HCT116 (cell line): ENCODE measurements around the gene CYP4F11. TPM values are rescaled to one million over a fixed set of nuclear protein-coding genes. Genes with fewer than 3 reads are reported as not detected.

Experiments used
- ATAC-seq: fragments of 200-7000 bp; cut with Tn5 transposase; 2 replicates; pipeline ENCODE4 v1.9.1; 2020; ENCODE audit warnings: mild to moderate bottlenecking, moderate library complexity
- BruUV-seq: library from RNA; stranded (reverse); fragments of 400-500 nt; replicated peaks from 2 replicates; lab custom pipeline; 2021; lab: Mats Ljungman, UMichigan
- CTCF ChIA-PET: fragments of 300-600 bp; sonication (Branson Sonifier 250); formaldehyde crosslinking; loops from one replicate; lab custom pipeline; 2021; ENCODE audit warnings: antibody characterized with exemption; lab: Charles Lee
- POLR2A ChIA-PET: fragments of 300-600, 350-600 bp; sonication (Branson Sonifier 250); formaldehyde crosslinking; loops from one replicate; lab custom pipeline; 2021; ENCODE audit warnings: antibody characterized with exemption; lab: Charles Lee
- RAD21 ChIA-PET, 2 experiments: fragments of 300-600 bp; sonication (Branson Sonifier 250); formaldehyde crosslinking; loops; one replicate each; lab custom pipeline; 2023; ENCODE audit warnings: low total read pairs in 2 of 2; ENCODE audit not compliant: uncharacterized antibody in 2 of 2, unreplicated experiment in 2 of 2, low non-redundant PET in 1 of 2; lab: Charles Lee
- DNase-seq: peaks from one replicate; pipeline ENCODE4 v3.0.0-alpha.2; 2010; ENCODE audit warnings: low read depth, low spot score
- H2AFZ ChIP-seq: fragments of 200-600 bp; shearing (Covaris generic), sonication (generic); 2 replicates; pipeline ENCODE4 v1.6.1; 2017; ENCODE audit warnings: low read depth, mixed run types, mixed read lengths, antibody characterized with exemption, low read length; ENCODE audit not compliant: poor library complexity, severe bottlenecking
- H3K27ac ChIP-seq: 2 replicates; pipeline ENCODE4 v1.5.1; 2012; ENCODE audit warnings: low read depth, low read length
- H3K27me3 ChIP-seq: fragments of 200-600 bp; sonication (generic); 2 replicates; pipeline ENCODE4 v1.6.1; 2016; ENCODE audit warnings: mixed run types, low read length, mixed read lengths; ENCODE audit not compliant: insufficient read depth
- H3K36me3 ChIP-seq, 2 experiments: fragments of 200-500 bp in 1 of 2; fragments of 200-600 bp in 1 of 2; sonication (Bioruptor generic) in 1 of 2; sonication (generic) in 1 of 2; 2 replicates each; pipeline versions ENCODE4 v1.5.1 to v1.6.1; 2014 to 2016; ENCODE audit warnings: low read length in 2 of 2, inconsistent platforms in 1 of 2, mixed read lengths in 1 of 2, mixed run types in 1 of 2; ENCODE audit not compliant: insufficient read depth in 2 of 2, control insufficient read depth in 1 of 2
- H3K4me1 ChIP-seq, 2 experiments: fragments of 200-600 bp in 1 of 2; sonication (generic) in 1 of 2; 2 replicates each; pipeline versions ENCODE4 v1.5.1 to v1.6.1; 2012 to 2017; ENCODE audit warnings: low read length in 2 of 2, inconsistent platforms in 1 of 2, mild to moderate bottlenecking in 1 of 2, mixed read lengths in 1 of 2, mixed run types in 1 of 2, moderate library complexity in 1 of 2; ENCODE audit not compliant: insufficient read depth in 2 of 2, control insufficient read depth in 1 of 2
- H3K4me2 ChIP-seq: fragments of 200-600 bp; sonication (generic); 2 replicates; pipeline ENCODE4 v1.6.1; 2017; ENCODE audit warnings: mixed run types, low read length, mixed read lengths
- H3K4me3 ChIP-seq, 2 experiments: fragments of 200-600 bp in 1 of 2; sonication (generic) in 1 of 2; replicated peaks in 1 of 2; 2 replicates each; pipeline ENCODE4 v1.5.1; 2011 to 2016; ENCODE audit warnings: low read length in 2 of 2, control low read depth in 1 of 2, low read depth in 1 of 2, mild to moderate bottlenecking in 1 of 2, mixed read lengths in 1 of 2, mixed run types in 1 of 2
- H3K79me2 ChIP-seq: fragments of 200-600 bp; sonication (generic); 2 replicates; pipeline ENCODE4 v1.6.1; 2017; ENCODE audit warnings: mild to moderate bottlenecking, mixed run types, low read length, moderate library complexity, mixed read lengths; ENCODE audit not compliant: insufficient read depth
- H3K9ac ChIP-seq: fragments of 200-600 bp; sonication (generic); 2 replicates; pipeline ENCODE4 v1.6.1; 2016; ENCODE audit warnings: low read length, mixed read lengths
- H3K9me2 ChIP-seq: fragments of 200-600 bp; sonication (generic), shearing (Covaris generic); 2 replicates; pipeline ENCODE4 v1.6.1; 2017; ENCODE audit warnings: mixed run types, mild to moderate bottlenecking, moderate library complexity; ENCODE audit not compliant: insufficient read depth
- H3K9me3 ChIP-seq, 2 experiments: fragments of 200-500 bp in 1 of 2; fragments of 200-600 bp in 1 of 2; sonication (Bioruptor generic) in 1 of 2; sonication (generic) in 1 of 2; 2 replicates each; pipeline ENCODE4 v1.6.1; 2014 to 2017; ENCODE audit warnings: low read length in 2 of 2, mixed read lengths in 2 of 2, inconsistent platforms in 1 of 2, low read depth in 1 of 2, mild to moderate bottlenecking in 1 of 2, mixed run types in 1 of 2, moderate library complexity in 1 of 2; ENCODE audit not compliant: control insufficient read depth in 1 of 2, insufficient read depth in 1 of 2
- H4K20me1 ChIP-seq: fragments of 200-600 bp; sonication (generic), shearing (Covaris generic); 2 replicates; pipeline ENCODE4 v1.6.1; 2017; ENCODE audit warnings: mixed run types, mild to moderate bottlenecking, moderate library complexity; ENCODE audit not compliant: insufficient read depth
- ATF3 ChIP-seq: IDR thresholded peaks from 2 replicates; pipeline ENCODE4 v1.6.1; 2012
- CTCF ChIP-seq, 3 experiments: fragments of 200-600 bp in 1 of 3; sonication (generic) in 1 of 3; IDR thresholded peaks in 2 of 3; conservative IDR thresholded peaks in 1 of 3; 2 replicates each; pipeline ENCODE4 v1.5.1; 2012 to 2017; ENCODE audit warnings: low read depth in 2 of 3, low read length in 2 of 3, antibody characterized with exemption in 1 of 3, borderline replicate concordance in 1 of 3, control low read depth in 1 of 3, mild to moderate bottlenecking in 1 of 3, mixed read lengths in 1 of 3, mixed run types in 1 of 3, moderate library complexity in 1 of 3; ENCODE audit not compliant: insufficient read depth in 1 of 3
- EGR1 ChIP-seq: IDR thresholded peaks from 2 replicates; pipeline ENCODE4 v1.6.1; 2012; ENCODE audit warnings: low read depth
- EZH2phosphoT487 ChIP-seq: fragments of 200-600 bp; IDR thresholded peaks from 2 replicates; pipeline ENCODE4 v1.6.1; 2018; ENCODE audit warnings: antibody characterized with exemption, borderline replicate concordance
- MAX ChIP-seq: IDR thresholded peaks from 2 replicates; pipeline ENCODE4 v1.6.1; 2012
- POLR2A ChIP-seq: IDR thresholded peaks from 2 replicates; pipeline ENCODE4 v1.7.0; 2011; ENCODE audit warnings: borderline replicate concordance; ENCODE audit not compliant: insufficient read depth, insufficient read length; ENCODE audit errors: extremely low read depth
- SIN3A ChIP-seq: IDR thresholded peaks from 2 replicates; pipeline ENCODE4 v1.6.1; 2012; ENCODE audit warnings: low read depth
- SRF ChIP-seq: IDR thresholded peaks from 2 replicates; pipeline ENCODE4 v1.6.1; 2012; ENCODE audit warnings: low read depth
- YY1 ChIP-seq: IDR thresholded peaks from 2 replicates; pipeline ENCODE4 v1.6.1; 2011; ENCODE audit warnings: low read length, low read depth, moderate library complexity, mild to moderate bottlenecking; ENCODE audit not compliant: insufficient replicate concordance; ENCODE audit errors: extremely low read depth
- ZBTB33 ChIP-seq: IDR thresholded peaks from 2 replicates; pipeline ENCODE4 v1.6.1; 2011; ENCODE audit warnings: mild to moderate bottlenecking, low read length, moderate library complexity; ENCODE audit not compliant: insufficient replicate concordance; ENCODE audit errors: extremely low read depth
- intact Hi-C: fragments of 100-400 bp; cut with micrococcal nuclease; formaldehyde crosslinking; loops from 2 replicates; pipeline ENCODE4 v1.10.0; 2022
- total RNA-seq: library from RNA; stranded (reverse); gene quantifications from one replicate; pipeline ENCODE4 v1.2.1, GENCODE V29; 2021; ENCODE audit not compliant: unreplicated experiment

CYP4F11 gene
- total RNA-seq, 1 experiment from 2014 or later = 17.9 TPM

GRCh38 chr19:15977690-15978089, 43.4 kb upstream of the CYP4F11 start:
- Histone ChIP-seq H3K4me1 (peaks cover 7 to 15% of the 10 kb centered on the region in 2 experiments; a peak in 2 of 4 replicates), H3K9me3 (no peaks in the 10 kb centered on the region), H4K20me1 (no peaks in the 10 kb centered on the region), H3K79me2 (no peaks in the 10 kb centered on the region), H3K36me3 (no peaks in the 10 kb centered on the region), H3K9ac (no peak overlapping the region), H2AFZ (no peak overlapping the region), H3K27me3 (peaks cover 11% of the 10 kb centered on the region), H3K27ac (no peak overlapping the region), H3K4me3 (no peak overlapping the region), H3K4me2 (no peak overlapping the region), H3K9me2 (no peaks in the 10 kb centered on the region)
- RAD21 ChIA-PET = no interaction called here
- no peak for TF ChIP-seq SRF
- TF ChIP-seq SIN3A = no peak
- no peak for TF ChIP-seq ZBTB33
- POLR2A ChIA-PET = no interaction called here
- CTCF ChIA-PET = no interaction called here
- ATAC-seq (no peak), DNase-seq (no peak)
- intact Hi-C loops = no loop called here
- no TSS peak for BruUV-seq

- Histone ChIP-seq H3K4me2 (no peak overlapping the region), H2AFZ (no peak overlapping the region), H4K20me1 (no peaks in the 10 kb centered on the region), H3K9me3 (no peaks in the 10 kb centered on the region), H3K9ac (no peak overlapping the region), H3K4me3 (no peak overlapping the region), H3K27me3 (peaks cover 11% of the 10 kb centered on the region), H3K36me3 (no peaks in the 10 kb centered on the region), H3K4me1 (peaks cover 7 to 15% of the 10 kb centered on the region in 2 experiments; a peak in 2 of 4 replicates), H3K9me2 (no peaks in the 10 kb centered on the region), H3K79me2 (no peaks in the 10 kb centered on the region), H3K27ac (no peak overlapping the region)
- ATAC-seq (no peak), DNase-seq (no peak)
- intact Hi-C loops = no loop called here
- POLR2A ChIA-PET = no interaction called here
- no TSS peak for BruUV-seq
- RAD21 ChIA-PET = no interaction called here
- CTCF ChIA-PET = no interaction called here
- TF ChIP-seq POLR2A (no peak), CTCF (IDR thresholded peaks at IDR 0.05 in 2 of 3, conservative IDR thresholded peaks at IDR 0.05 in 1 of 3; ENCODE audit: borderline replicate concordance in 1 of 3, insufficient read depth in 1 of 3, low read depth in 2 of 3, low read length in 2 of 3) (no peak), ATF3 (no peak), YY1 (no peak), EGR1 (no peak), MAX (no peak), EZH2phosphoT487 (no peak)
Measured at GRCh38 chr19:15976836-15977689, 42.7 kb upstream of the CYP4F11 start.
